Panc1 (cell line): Measurements from ENCODE around the gene RPP14. TPM values are rescaled to one million over a fixed set of nuclear protein-coding genes. Genes with fewer than 3 reads are reported as not detected.

Experiments used
- ATAC-seq: fragments of 200-7000 bp; cut with Tn5 transposase; 2 replicates; pipeline ENCODE4 v1.9.1; 2020; ENCODE audit warnings: mild to moderate bottlenecking, moderate library complexity
- BruUV-seq: library from RNA; stranded (reverse); fragments of 400-500 nt; replicated peaks from 2 replicates; lab custom pipeline; 2021; lab: Mats Ljungman, UMichigan
- CTCF ChIA-PET: fragments of 300-600 bp; sonication (Branson Sonifier 250); formaldehyde crosslinking; loops from one replicate; lab custom pipeline; 2022; ENCODE audit warnings: antibody characterized with exemption; lab: Charles Lee
- POLR2A ChIA-PET: fragments of 300-600 bp; sonication (Branson Sonifier 250); formaldehyde crosslinking; loops from one replicate; lab custom pipeline; 2022; ENCODE audit warnings: antibody characterized with exemption; lab: Charles Lee
- DNase-seq: peaks from one replicate; pipeline ENCODE4 v3.0.0-alpha.2; 2010; ENCODE audit warnings: low read depth, low spot score
- H3K27ac ChIP-seq: 2 replicates; pipeline ENCODE4 v1.5.1; 2011; ENCODE audit warnings: mild to moderate bottlenecking, low read length, inconsistent platforms
- H3K27me3 ChIP-seq: fragments of 200-500 bp; sonication (Bioruptor generic); 2 replicates; pipeline ENCODE4 v1.6.0; 2014; ENCODE audit warnings: low read length, inconsistent platforms; ENCODE audit not compliant: control insufficient read depth, insufficient read depth
- H3K36me3 ChIP-seq: fragments of 200-500 bp; sonication (Bioruptor generic); 2 replicates; pipeline ENCODE4 v1.5.1; 2014; ENCODE audit warnings: inconsistent platforms, mild to moderate bottlenecking, low read length, moderate library complexity; ENCODE audit not compliant: control insufficient read depth, insufficient read depth
- H3K4me1 ChIP-seq: 2 replicates; pipeline ENCODE4 v1.5.1; 2011; ENCODE audit warnings: inconsistent platforms, mild to moderate bottlenecking, low read length, moderate library complexity; ENCODE audit not compliant: control insufficient read depth, insufficient read depth
- H3K4me3 ChIP-seq, 2 experiments: 2 replicates each; pipeline ENCODE4 v1.5.1; 2011 to 2012; ENCODE audit warnings: low read depth in 2 of 2, low read length in 2 of 2, mild to moderate bottlenecking in 2 of 2, inconsistent platforms in 1 of 2, moderate library complexity in 1 of 2
- H3K9me3 ChIP-seq: fragments of 200-500 bp; sonication (Bioruptor generic); 2 replicates; pipeline ENCODE4 v1.5.1; 2014; ENCODE audit warnings: low read depth, mild to moderate bottlenecking, inconsistent platforms, low read length, moderate library complexity; ENCODE audit not compliant: control insufficient read depth, insufficient read depth
- CTCF ChIP-seq: fragments of 450-650 bp; IDR thresholded peaks from 2 replicates; pipeline ENCODE4 v1.5.1; 2017; ENCODE audit warnings: mild to moderate bottlenecking
- POLR2AphosphoS5 ChIP-seq: IDR thresholded peaks from 2 replicates; pipeline ENCODE4 v1.6.1; 2012; ENCODE audit warnings: mild to moderate bottlenecking, low read depth, low read length, moderate library complexity
- REST ChIP-seq, 2 experiments: IDR thresholded peaks; 2 replicates each; pipeline ENCODE4 v1.6.1; 2011 to 2012; ENCODE audit warnings: low read depth in 2 of 2, control low read depth in 1 of 2, low read length in 1 of 2, mild to moderate bottlenecking in 1 of 2, moderate library complexity in 1 of 2; ENCODE audit not compliant: insufficient read depth in 1 of 2
- SIN3A ChIP-seq: IDR thresholded peaks from 2 replicates; pipeline ENCODE4 v1.6.1; 2012; ENCODE audit warnings: low read depth, mild to moderate bottlenecking, low read length, moderate library complexity, borderline replicate concordance; ENCODE audit not compliant: insufficient read depth
- TCF7L2 ChIP-seq: IDR thresholded peaks from 2 replicates; pipeline ENCODE4 v1.6.1; 2011; ENCODE audit warnings: mild to moderate bottlenecking, low read depth, low read length, inconsistent platforms
- in situ Hi-C: cut with HindIII; loops from 2 replicates; pipeline ENCODE4 v1.10.0; 2016; ENCODE audit warnings: low sequenced_read_pairs, low pct_unique_long_range_greater_than_20kb
- intact Hi-C: fragments of 100-400 bp; cut with micrococcal nuclease; formaldehyde crosslinking; loops from one replicate; pipeline ENCODE4 v1.10.0; 2022; ENCODE audit not compliant: unreplicated experiment
- total RNA-seq: library from RNA; stranded (reverse); gene quantifications from one replicate; pipeline ENCODE4 v1.2.1, GENCODE V29; 2021; ENCODE audit not compliant: unreplicated experiment

RPP14 gene
- total RNA-seq, 1 experiment from 2014 or later = 16.4 TPM

DNA sequence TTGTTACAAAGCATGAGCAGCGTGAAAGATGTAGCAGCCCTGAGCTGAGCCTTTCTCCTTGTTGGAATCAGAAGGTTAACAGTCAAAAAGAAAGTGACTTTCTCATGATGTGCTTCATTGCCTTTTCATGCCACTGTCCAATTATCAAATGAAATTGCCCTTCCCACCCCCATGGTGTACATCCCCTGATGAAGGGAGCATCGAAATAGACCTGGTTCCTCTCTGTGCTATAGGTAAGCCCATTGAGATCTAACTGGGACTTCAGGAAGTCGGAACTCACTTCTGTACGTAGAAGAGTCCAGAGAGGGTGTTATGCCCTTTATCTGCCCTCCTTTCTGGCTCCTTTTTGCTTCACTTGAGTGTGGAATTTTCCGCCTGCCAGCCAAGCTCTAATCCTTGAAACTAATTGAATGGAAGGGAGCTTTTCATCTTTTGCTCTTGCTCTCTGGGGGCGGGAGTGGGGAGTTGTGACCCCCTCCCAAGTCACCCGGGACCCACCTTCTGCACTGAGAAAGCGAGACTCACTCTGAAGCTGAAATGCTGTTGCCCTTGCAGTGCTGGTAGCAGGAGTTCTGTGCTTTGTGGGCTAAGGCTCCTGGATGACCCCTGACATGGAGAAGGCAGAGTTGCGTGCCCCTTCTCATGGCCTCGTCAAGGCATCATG is 47.5 kb upstream of the RPP14 start:
- POLR2A ChIA-PET = no interaction called here
- CTCF ChIA-PET = no interaction called here
- intact Hi-C loops (no loop called here), in situ Hi-C loops (no loop called here)
- no peaks in the 10 kb centered on the region for H3K9me3 ChIP-seq
- BruUV-seq = no TSS peak
- H3K4me1 ChIP-seq = no peaks in the 10 kb centered on the region
- H3K36me3 ChIP-seq = no peaks in the 10 kb centered on the region; the same call in 1 of the 2 replicates
- no peaks in the 10 kb centered on the region for H3K27me3 ChIP-seq
- no peak for TF ChIP-seq POLR2AphosphoS5
- TF ChIP-seq TCF7L2 = no peak
- TF ChIP-seq REST (IDR thresholded peaks at IDR 0.05; ENCODE audit: insufficient read depth in 1 of 2, low read depth in 2 of 2, low read length in 1 of 2) = no peak
- TF ChIP-seq SIN3A = no peak
- no peak for TF ChIP-seq CTCF
- ATAC-seq = no peak
- H3K27ac ChIP-seq = no peak overlapping the region
- no peak overlapping the region for H3K4me3 ChIP-seq
- DNase-seq = no peak

GRCh38 chr3:58260261-58260731 is 45.7 kb upstream of the RPP14 start:
- TF ChIP-seq REST (IDR thresholded peaks at IDR 0.05; ENCODE audit: insufficient read depth in 1 of 2, low read depth in 2 of 2, low read length in 1 of 2) = no peak
- TF ChIP-seq SIN3A = no peak
- TF ChIP-seq CTCF = no peak
- no peak for TF ChIP-seq POLR2AphosphoS5
- no peak for TF ChIP-seq TCF7L2
- POLR2A ChIA-PET = no interaction called here
- no TSS peak for BruUV-seq
- no peaks in the 10 kb centered on the region for H3K4me1 ChIP-seq
- H3K27me3 ChIP-seq = no peaks in the 10 kb centered on the region
- no peaks in the 10 kb centered on the region; the same call in 1 of the 2 replicates for H3K36me3 ChIP-seq
- no peaks in the 10 kb centered on the region for H3K9me3 ChIP-seq
- intact Hi-C loops = no loop called here
- DNase-seq = peak; percentile 51
- ATAC-seq = peak; percentile 70
- H3K27ac ChIP-seq = no peak overlapping the region
- in situ Hi-C loops = no loop called here
- no peak overlapping the region for H3K4me3 ChIP-seq
- CTCF ChIA-PET = no interaction called here
